COLO668 (cell line): ENCODE data around the gene SLC7A6OS.

ENCODE experiments used
- DNase-seq: peaks from one replicate; lab custom pipeline; 2025; ENCODE audit not compliant: unreplicated experiment; lab: John Stamatoyannopoulos, UW

SLC7A6OS gene

GRCh38 chr16:68282064-68282452 is 28.7 kb downstream of the SLC7A6OS start:
- no peak for DNase-seq

GRCh38 chr16:68281368-68282063 is 29.2 kb downstream of the SLC7A6OS start:
- no peak for DNase-seq

GRCh38 chr16:68279726-68280558 is 30.8 kb downstream of the SLC7A6OS start:
- no peak for DNase-seq

GRCh38 chr16:68276223-68276622 is 34.5 kb downstream of the SLC7A6OS start:
- DNase-seq: no peak

- peak; percentile 45 for DNase-seq
These were observed 35.0 kb downstream of the SLC7A6OS start for GRCh38 chr16:68275611-68276191.

GRCh38 chr16:68274441-68274840 is 36.3 kb downstream of the SLC7A6OS start:
- DNase-seq: no peak

- no peak for DNase-seq
These were observed 36.9 kb downstream of the SLC7A6OS start for GRCh38 chr16:68273896-68274295.

- no peak for DNase-seq
These were observed 37.3 kb downstream of the SLC7A6OS start for GRCh38 chr16:68273459-68273858.

- DNase-seq: peak; percentile 83
These were observed 38.1 kb downstream of the SLC7A6OS start for GRCh38 chr16:68272507-68273209.

GRCh38 chr16:68270353-68270752 is 40.4 kb downstream of the SLC7A6OS start:
- no peak for DNase-seq

- no peak for DNase-seq
These were observed 41.0 kb downstream of the SLC7A6OS start for GRCh38 chr16:68269793-68270192.

- DNase-seq: peak; percentile 22
These were observed 42.9 kb downstream of the SLC7A6OS start for GRCh38 chr16:68267612-68268405.

GRCh38 chr16:68265078-68265920 is 45.4 kb downstream of the SLC7A6OS start:
- peak; percentile 39 for DNase-seq

- DNase-seq: peak; percentile 80
These were observed 46.3 kb downstream of the SLC7A6OS start, which contains the start of gene SLC7A6 for GRCh38 chr16:68264128-68265077. TSS of gene SLC7A6 (plus strand) at chr16:68264526. CDS start at chr16:68274727, 10,201 bp downstream.

- no peak for DNase-seq
These were observed 47.1 kb downstream of the SLC7A6OS start for GRCh38 chr16:68263559-68264127.

- no peak for DNase-seq
These were observed 51.5 kb downstream of the SLC7A6OS start for GRCh38 chr16:68259007-68259825.
